ENCODE results near the gene HOOK2.
"Not testable (repeated sequence)": the region's sequence is repeated elsewhere in the genome, so short reads cannot be mapped to it uniquely, and the experiment has no call there.

The HOOK2 gene

GRCh38 chr19:12721656-12722565 lies 53.4 kb downstream of the HOOK2 start:
- no peak for TF ChIP-seq CTCF (conservative IDR thresholded peaks at IDR 0.05; ENCODE audit: low read depth, low read length)
- peak; percentile 45 for DNase-seq (ENCODE audit: low read depth)
- H3K4me3 ChIP-seq (ENCODE audit: low read length): peak overlapping the region; percentile 88

GRCh38 chr19:12720851-12721655 lies 54.3 kb downstream of the HOOK2 start:
- H3K4me3 ChIP-seq (ENCODE audit: low read length): peak overlapping the region; percentile 88
- no peak for DNase-seq (ENCODE audit: low read depth)
- TF ChIP-seq CTCF (conservative IDR thresholded peaks at IDR 0.05; ENCODE audit: low read depth, low read length): no peak

- H3K4me3 ChIP-seq (ENCODE audit: low read length): peak overlapping the region; percentile 88
- TF ChIP-seq CTCF (conservative IDR thresholded peaks at IDR 0.05; ENCODE audit: low read depth, low read length): no peak
- DNase-seq (ENCODE audit: low read depth): no peak
These were observed 55.1 kb downstream of the HOOK2 start for GRCh38 chr19:12720296-12720695.

- no peak for TF ChIP-seq CTCF (conservative IDR thresholded peaks at IDR 0.05; ENCODE audit: low read depth, low read length)
- DNase-seq (ENCODE audit: low read depth): no peak
- H3K4me3 ChIP-seq (ENCODE audit: low read length): no peak overlapping the region
These were observed 59.4 kb downstream of the HOOK2 start for GRCh38 chr19:12715929-12716328.

- DNase-seq (ENCODE audit: low read depth): no peak
- no peak overlapping the region for H3K4me3 ChIP-seq (ENCODE audit: low read length)
- no peak for TF ChIP-seq CTCF (conservative IDR thresholded peaks at IDR 0.05; ENCODE audit: low read depth, low read length)
These were observed 60.2 kb downstream of the HOOK2 start for GRCh38 chr19:12715102-12715501.

GRCh38 chr19:12713304-12713703 lies 62.0 kb downstream of the HOOK2 start:
- not testable (repeated sequence) for H3K4me3 ChIP-seq (ENCODE audit: low read length); DNase-seq (ENCODE audit: low read depth)
